ENCODE results near the gene PSMG2. TPM values are rescaled to one million over a fixed set of nuclear protein-coding genes. Genes with fewer than 3 reads are reported as not detected.
"Not testable (repeated sequence)": the region's sequence is repeated elsewhere in the genome, so short reads cannot be mapped to it uniquely, and the experiment has no call there.

Gene PSMG2
- total RNA-seq, 2 experiments from 2014 or later: 90.6 to 97.2 TPM

GRCh38 chr18:12756619-12757239 is 53.9 kb downstream of the PSMG2 start:
- ATAC-seq (ENCODE audit: low read depth); DNase-seq; H3K27ac Mint-ChIP-seq; POLR2A ChIA-PET; H3K27me3 Mint-ChIP-seq; H3K36me3 Mint-ChIP-seq; H3K9me3 Mint-ChIP-seq; H3K4me3 Mint-ChIP-seq; H3K4me1 Mint-ChIP-seq: not testable (repeated sequence)

GRCh38 chr18:12758566-12758965 is 55.7 kb downstream of the PSMG2 start:
- H3K27me3 Mint-ChIP-seq; H3K4me1 Mint-ChIP-seq; ATAC-seq (ENCODE audit: low read depth); H3K9me3 Mint-ChIP-seq; H3K27ac Mint-ChIP-seq; H3K36me3 Mint-ChIP-seq; DNase-seq; POLR2A ChIA-PET; H3K4me3 Mint-ChIP-seq: not testable (repeated sequence)

GRCh38 chr18:12765126-12765525 is 62.3 kb downstream of the PSMG2 start:
- no peak for DNase-seq
- no peaks in the 10 kb centered on the region for H3K27me3 Mint-ChIP-seq
- peaks cover 2% of the 10 kb centered on the region for H3K36me3 Mint-ChIP-seq
- POLR2A ChIA-PET: no interaction called here
- H3K4me1 Mint-ChIP-seq: no peaks in the 10 kb centered on the region
- ATAC-seq (ENCODE audit: low read depth): peak; percentile 33
- no peak overlapping the region for H3K4me3 Mint-ChIP-seq
- H3K27ac Mint-ChIP-seq: no peak overlapping the region
- no peaks in the 10 kb centered on the region for H3K9me3 Mint-ChIP-seq

- peaks cover 2% of the 10 kb centered on the region for H3K36me3 Mint-ChIP-seq
- no peaks in the 10 kb centered on the region for H3K27me3 Mint-ChIP-seq
- no peaks in the 10 kb centered on the region for H3K9me3 Mint-ChIP-seq
- POLR2A ChIA-PET: no interaction called here
- DNase-seq (no peak), ATAC-seq (ENCODE audit: low read depth) (no peak)
- no peak overlapping the region for H3K27ac Mint-ChIP-seq
- no peaks in the 10 kb centered on the region for H3K4me1 Mint-ChIP-seq
- no peak overlapping the region for H3K4me3 Mint-ChIP-seq
Measured at GRCh38 chr18:12765586-12765985, 62.7 kb downstream of the PSMG2 start.

GRCh38 chr18:12766986-12767433 is 64.2 kb downstream of the PSMG2 start:
- no peak for DNase-seq
- H3K36me3 Mint-ChIP-seq: peaks cover 3% of the 10 kb centered on the region
- POLR2A ChIA-PET: no interaction called here
- H3K9me3 Mint-ChIP-seq: no peaks in the 10 kb centered on the region
- H3K4me3 Mint-ChIP-seq: no peak overlapping the region
- no peaks in the 10 kb centered on the region for H3K27me3 Mint-ChIP-seq
- no peak overlapping the region for H3K27ac Mint-ChIP-seq
- no peaks in the 10 kb centered on the region for H3K4me1 Mint-ChIP-seq
- ATAC-seq (ENCODE audit: low read depth): no peak

GRCh38 chr18:12767580-12768155 is 64.8 kb downstream of the PSMG2 start:
- Mint-ChIP-seq H3K4me3 (no peak overlapping the region), H3K9me3 (no peaks in the 10 kb centered on the region), H3K27me3 (no peaks in the 10 kb centered on the region), H3K4me1 (no peaks in the 10 kb centered on the region), H3K27ac (no peak overlapping the region), H3K36me3 (peaks cover 4% of the 10 kb centered on the region)
- POLR2A ChIA-PET: no interaction called here
- DNase-seq: no peak
- no peak for ATAC-seq (ENCODE audit: low read depth)

- H3K4me3 Mint-ChIP-seq: no peak overlapping the region
- H3K27ac Mint-ChIP-seq: no peak overlapping the region
- no peaks in the 10 kb centered on the region for H3K4me1 Mint-ChIP-seq
- ATAC-seq (ENCODE audit: low read depth) (no peak), DNase-seq (no peak)
- POLR2A ChIA-PET: interaction anchor here (0.5 kb wide), 1 partner anchor 168 kb away, joined by 3 read pairs; no protein-coding TSS in a partner anchor
- no peaks in the 10 kb centered on the region for H3K27me3 Mint-ChIP-seq
- H3K36me3 Mint-ChIP-seq: peaks cover 3% of the 10 kb centered on the region
- no peaks in the 10 kb centered on the region for H3K9me3 Mint-ChIP-seq
Measured at GRCh38 chr18:12768625-12769024, 65.8 kb downstream of the PSMG2 start.

- DNase-seq: no peak
- Mint-ChIP-seq H3K4me3 (no peak overlapping the region), H3K4me1 (no peaks in the 10 kb centered on the region), H3K27ac (no peak overlapping the region), H3K27me3 (no peaks in the 10 kb centered on the region), H3K36me3 (peaks cover 3% of the 10 kb centered on the region), H3K9me3 (no peaks in the 10 kb centered on the region)
- ATAC-seq (ENCODE audit: low read depth): no peak
- POLR2A ChIA-PET: no interaction called here
Measured at GRCh38 chr18:12769136-12769535, 66.3 kb downstream of the PSMG2 start.

- H3K27ac Mint-ChIP-seq: no peak overlapping the region
- no peak for ATAC-seq (ENCODE audit: low read depth)
- H3K4me3 Mint-ChIP-seq: no peak overlapping the region
- POLR2A ChIA-PET: no interaction called here
- no peak for DNase-seq
- H3K27me3 Mint-ChIP-seq: no peaks in the 10 kb centered on the region
- peaks cover 2% of the 10 kb centered on the region for H3K4me1 Mint-ChIP-seq
- H3K9me3 Mint-ChIP-seq: no peaks in the 10 kb centered on the region
- H3K36me3 Mint-ChIP-seq: peaks cover 3% of the 10 kb centered on the region
Measured at GRCh38 chr18:12769644-12770440, 67.0 kb downstream of the PSMG2 start.

- ATAC-seq (ENCODE audit: low read depth) (no peak), DNase-seq (no peak)
- no peaks in the 10 kb centered on the region for H3K27me3 Mint-ChIP-seq
- peaks cover 2% of the 10 kb centered on the region for H3K4me1 Mint-ChIP-seq
- H3K27ac Mint-ChIP-seq: no peak overlapping the region
- H3K9me3 Mint-ChIP-seq: no peaks in the 10 kb centered on the region
- POLR2A ChIA-PET: no interaction called here
- peaks cover 3% of the 10 kb centered on the region for H3K36me3 Mint-ChIP-seq
- H3K4me3 Mint-ChIP-seq: no peak overlapping the region
Measured at GRCh38 chr18:12770469-12771219, 67.8 kb downstream of the PSMG2 start.

- H3K4me3 Mint-ChIP-seq: no peak overlapping the region
Measured at GRCh38 chr18:12772111-12772510, 69.3 kb downstream of the PSMG2 start.

GRCh38 chr18:12773369-12773768 is 70.5 kb downstream of the PSMG2 start:
- POLR2A ChIA-PET: interaction anchor here (4.8 kb wide), 1 partner anchor 110 kb away, joined by 56 read pairs; the partner anchor contains the start of gene PTPN2
- peaks cover 4% of the 10 kb centered on the region for H3K9me3 Mint-ChIP-seq
- H3K4me3 Mint-ChIP-seq: no peak overlapping the region
- DNase-seq (no peak), ATAC-seq (ENCODE audit: low read depth) (no peak)
- peaks cover 2% of the 10 kb centered on the region for H3K4me1 Mint-ChIP-seq
- peaks cover 3% of the 10 kb centered on the region for H3K36me3 Mint-ChIP-seq
- no peak overlapping the region for H3K27ac Mint-ChIP-seq
- no peaks in the 10 kb centered on the region for H3K27me3 Mint-ChIP-seq

More at GRCh38 chr18:12772111-12772510, 69.3 kb downstream of the PSMG2 start:
- Mint-ChIP-seq H3K36me3 (peaks cover 3% of the 10 kb centered on the region), H3K27me3 (no peaks in the 10 kb centered on the region), H3K27ac (no peak overlapping the region), H3K9me3 (peaks cover 4% of the 10 kb centered on the region), H3K4me1 (peaks cover 2% of the 10 kb centered on the region)
- ATAC-seq (ENCODE audit: low read depth) (no peak), DNase-seq (no peak)
- POLR2A ChIA-PET: no interaction called here

GRCh38 chr18:12774982-12775381 is 72.1 kb downstream of the PSMG2 start:
- H3K9me3 Mint-ChIP-seq: peaks cover 4% of the 10 kb centered on the region
- DNase-seq: no peak
- peaks cover 2% of the 10 kb centered on the region for H3K4me1 Mint-ChIP-seq
- H3K27ac Mint-ChIP-seq: peak overlapping the region; percentile 92
- H3K27me3 Mint-ChIP-seq: no peaks in the 10 kb centered on the region
- ATAC-seq (ENCODE audit: low read depth): peak; percentile 30
- POLR2A ChIA-PET: interaction anchor here (1.5 to 4.8 kb wide), 5 partner anchors 13 to 216 kb away, joined by 5 to 56 read pairs (median 5); partner anchors contain the start of genes CEP192 and PTPN2
- H3K4me3 Mint-ChIP-seq: peak overlapping the region; percentile 83
- H3K36me3 Mint-ChIP-seq: peaks cover 3% of the 10 kb centered on the region
